A549 (cell line): ENCODE results near the gene SLC26A8. TPM values are rescaled to one million over a fixed set of nuclear protein-coding genes. Genes with fewer than 3 reads are reported as not detected.

ENCODE experiments used
- ATAC-seq, 2 experiments: fragments of 200-7000 bp in 1 of 2; fragments of >200 bp in 1 of 2; cut with Nextera tagmentation in 1 of 2; cut with Tn5 transposase in 1 of 2; 3 replicates each; pipeline versions ENCODE4 v1.8.0 to v1.9.1; 2018 to 2020; ENCODE audit warnings: mild to moderate bottlenecking in 1 of 2, moderate library complexity in 1 of 2
- CTCF ChIA-PET: fragments of 300-600 bp; sonication (Branson Sonifier 250); formaldehyde crosslinking; extraction: SDS; loops from one replicate; lab custom pipeline; 2021; ENCODE audit warnings: antibody characterized with exemption, inconsistent platforms; lab: Yijun Ruan, JAX
- POLR2A ChIA-PET: fragments of 350-600 bp; formaldehyde crosslinking; extraction: SDS; loops from one replicate; lab custom pipeline; 2021; ENCODE audit warnings: antibody characterized with exemption, inconsistent platforms; lab: Yijun Ruan, JAX
- DNase-seq, 2 experiments: peaks; one replicate each; pipeline versions ENCODE4 v3.0.0 to v3.0.0-alpha.2; 2011 to 2016; ENCODE audit warnings: low read depth in 1 of 2, low spot score in 1 of 2
- FAIRE-seq: peaks from 2 replicates; lab custom pipeline; 2011; peaks lifted over from hg19 to GRCh38; lab: Jason Lieb, UNC
- H3K27ac ChIP-seq, 2 experiments: fragments of >200 bp; sonication (Bioruptor Twin); formaldehyde crosslinking; 3 replicates each; pipeline ENCODE4 v1.5.1; 2016 to 2017
- H3K4me1 ChIP-seq: fragments of >200 bp; sonication (Bioruptor Twin); formaldehyde crosslinking; 3 replicates; pipeline ENCODE4 v1.6.1; 2016
- H3K4me2 ChIP-seq: fragments of >200 bp; sonication (Bioruptor Twin); formaldehyde crosslinking; 3 replicates; pipeline ENCODE4 v1.6.1; 2016
- H3K4me3 ChIP-seq: fragments of >200 bp; sonication (Bioruptor Twin); formaldehyde crosslinking; 3 replicates; pipeline ENCODE4 v1.5.1; 2016
- H3K9me3 ChIP-seq: fragments of >200 bp; sonication (Bioruptor Twin); formaldehyde crosslinking; 3 replicates; pipeline ENCODE4 v1.6.1; 2016
- ATOH8 ChIP-seq: fragments of 250-450 bp; sonication (Bioruptor Pico); IDR thresholded peaks from 2 replicates; pipeline ENCODE4 v1.5.0; 2020; ENCODE audit warnings: low read depth, mild to moderate bottlenecking, moderate library complexity
- CBX8 ChIP-seq: fragments of 200-600 bp; sonication (generic); IDR thresholded peaks from 2 replicates; pipeline ENCODE4 v1.6.1; 2016
- CHD2 ChIP-seq: fragments of 150-350 bp; IDR thresholded peaks from 2 replicates; pipeline ENCODE4 v1.6.1; 2014; ENCODE audit warnings: low read length; ENCODE audit not compliant: partially characterized antibody
- EHF ChIP-seq: fragments of 250-450 bp; sonication (Bioruptor Pico); IDR thresholded peaks from 2 replicates; pipeline ENCODE4 v1.5.0; 2020; ENCODE audit warnings: mild to moderate bottlenecking
- EHMT2 ChIP-seq: fragments of 200-600 bp; sonication (generic); IDR thresholded peaks from 2 replicates; pipeline ENCODE4 v1.6.1; 2016; ENCODE audit warnings: antibody characterized with exemption, low read depth, mild to moderate bottlenecking, moderate library complexity
- EP300 ChIP-seq, 2 experiments: fragments of >200 bp; sonication (Bioruptor Twin); formaldehyde crosslinking; IDR thresholded peaks; 2 replicates in 1 of 2; 3 replicates in 1 of 2; pipeline ENCODE4 v1.6.1; 2016 to 2017
- ESRRA ChIP-seq: fragments of 150-350 bp; IDR thresholded peaks from 2 replicates; pipeline ENCODE4 v1.6.1; 2014; ENCODE audit warnings: mild to moderate bottlenecking, low read length, borderline replicate concordance
- FOXS1 ChIP-seq: fragments of 250-450 bp; sonication (Bioruptor Pico); IDR thresholded peaks from 2 replicates; pipeline ENCODE4 v1.5.0; 2020; ENCODE audit warnings: mild to moderate bottlenecking, moderate library complexity
- GATA3 ChIP-seq: IDR thresholded peaks from 2 replicates; pipeline ENCODE4 v1.6.1; 2012; ENCODE audit warnings: borderline replicate concordance
- HDAC2 ChIP-seq: fragments of 200-600 bp; sonication (generic); IDR thresholded peaks from 2 replicates; pipeline ENCODE4 v1.6.1; 2016
- HES2 ChIP-seq: fragments of >200 bp; sonication (Bioruptor Twin); formaldehyde crosslinking; IDR thresholded peaks from 2 replicates; pipeline ENCODE4 v1.6.1; 2016
- HMGXB4 ChIP-seq: fragments of 250-450 bp; sonication (Bioruptor Pico); IDR thresholded peaks from 2 replicates; pipeline ENCODE4 v1.5.0; 2021; ENCODE audit warnings: mild to moderate bottlenecking, moderate library complexity, borderline replicate concordance
- HOXA7 ChIP-seq: fragments of 250-450 bp; sonication (Bioruptor Pico); IDR thresholded peaks from 2 replicates; pipeline ENCODE4 v1.5.0; 2020; ENCODE audit warnings: mild to moderate bottlenecking, moderate library complexity
- HOXB13 ChIP-seq: fragments of 250-450 bp; sonication (Bioruptor Pico); IDR thresholded peaks from 2 replicates; pipeline ENCODE4 v1.5.0; 2020; ENCODE audit warnings: low read depth, mild to moderate bottlenecking, moderate library complexity
- JUNB ChIP-seq: fragments of >200 bp; sonication (Bioruptor Twin); formaldehyde crosslinking; IDR thresholded peaks from 2 replicates; pipeline ENCODE4 v1.6.1; 2016
- MAFK ChIP-seq: fragments of 450-650 bp; IDR thresholded peaks from 2 replicates; pipeline ENCODE4 v1.6.1; 2014; ENCODE audit not compliant: partially characterized antibody
- MAX ChIP-seq: IDR thresholded peaks from 2 replicates; pipeline ENCODE4 v1.6.1; 2012
- NR3C1 ChIP-seq: fragments of >200 bp; sonication (Bioruptor Twin); formaldehyde crosslinking; IDR thresholded peaks from 3 replicates; pipeline ENCODE4 v1.6.1; 2017
- PHF8 ChIP-seq: fragments of 200-600 bp; sonication (generic); IDR thresholded peaks from 2 replicates; pipeline ENCODE4 v1.6.1; 2016; ENCODE audit warnings: low read depth, mild to moderate bottlenecking, antibody characterized with exemption, moderate library complexity, borderline replicate concordance
- RFX5 ChIP-seq: fragments of 450-650 bp; IDR thresholded peaks from 2 replicates; pipeline ENCODE4 v1.7.1; 2014; ENCODE audit warnings: antibody characterized with exemption, mild to moderate bottlenecking, moderate library complexity
- SMC3 ChIP-seq: fragments of >200 bp; sonication (Bioruptor Twin); formaldehyde crosslinking; IDR thresholded peaks from 3 replicates; pipeline ENCODE4 v1.6.1; 2018; ENCODE audit warnings: inconsistent platforms
- TP53 ChIP-seq: fragments of 250-450 bp; sonication (Bioruptor Pico); IDR thresholded peaks from 2 replicates; pipeline ENCODE4 v1.5.0; 2021; ENCODE audit warnings: mild to moderate bottlenecking, moderate library complexity
- USF2 ChIP-seq: fragments of 450-650 bp; IDR thresholded peaks from 2 replicates; pipeline ENCODE4 v1.6.1; 2014; ENCODE audit warnings: antibody characterized with exemption
- ZFP36 ChIP-seq: fragments of 450-650 bp; IDR thresholded peaks from 2 replicates; pipeline ENCODE4 v1.6.1; 2014; ENCODE audit warnings: borderline replicate concordance; ENCODE audit not compliant: partially characterized antibody
- ZNF302 ChIP-seq: fragments of 250-450 bp; sonication (Bioruptor Pico); IDR thresholded peaks from 2 replicates; pipeline ENCODE4 v1.9.0; 2021; ENCODE audit warnings: inconsistent platforms, mild to moderate bottlenecking, moderate library complexity
- WGBS: methylation state at CpG from one replicate; pipeline ENCODE4 v1.1.6; 2017; ENCODE audit errors: missing lambda C conversion rate; 5-methylcytosine and 5-hydroxymethylcytosine counted together
- polyA plus RNA-seq, 4 experiments: library from polyadenylated mRNA; depleted of rRNA in 3 of 4; stranded (reverse); fragments of >200 nt; fragmentation: RNase III in 1 of 4; extraction: RNeasy Plus Mini Kit Qiagen cat#74134 plus additional on column Dnase treatment in 1 of 4; gene quantifications; 2 replicates in 3 of 4; 3 replicates in 1 of 4; pipeline ENCODE4 v1.2.3, GENCODE V29; 2011 to 2017

Gene SLC26A8
- polyA plus RNA-seq, 2 of the 4 experiments (the other 2 are of a cell fraction): not detected

GRCh38 chr6:35970181-35970580 is 54.3 kb downstream of the SLC26A8 start:
- H3K27ac ChIP-seq: no peak overlapping the region
- H3K4me1 ChIP-seq: peaks cover 19% of the 10 kb centered on the region; the same call in 2 of the 3 replicates
- 65% methylated on average over 4 of the region's 4 CpGs for WGBS
- CTCF ChIA-PET: interaction anchor here (0.7 kb wide), 1 partner anchor 11 kb away, joined by 3 read pairs; no protein-coding TSS in a partner anchor
- no peak for DNase-seq
- no peak overlapping the region for H3K4me2 ChIP-seq
- H3K9me3 ChIP-seq: no peaks in the 10 kb centered on the region
- no peak for ATAC-seq
- POLR2A ChIA-PET: no interaction called here
- H3K4me3 ChIP-seq: no peak overlapping the region
- no peak for TF ChIP-seq MAX
- TF ChIP-seq EP300 (IDR thresholded peaks at IDR 0.05): no peak
- no peak for TF ChIP-seq HMGXB4 (CRISPR knock-in tag)
- TF ChIP-seq HDAC2: no peak
- TF ChIP-seq SMC3: no peak
- no peak for TF ChIP-seq TP53 (CRISPR knock-in tag)
- FAIRE-seq: no peak

GRCh38 chr6:35969646-35970045 is 54.8 kb downstream of the SLC26A8 start:
- Histone ChIP-seq H3K4me2 (no peak overlapping the region), H3K9me3 (no peaks in the 10 kb centered on the region), H3K4me1 (peaks cover 19% of the 10 kb centered on the region; the same call in 2 of the 3 replicates), H3K27ac (no peak overlapping the region), H3K4me3 (no peak overlapping the region)
- no peak for TF ChIP-seq HOXA7 (CRISPR knock-in tag)
- no peak for TF ChIP-seq EP300 (IDR thresholded peaks at IDR 0.05)
- no peak for TF ChIP-seq ESRRA
- no peak for TF ChIP-seq NR3C1
- TF ChIP-seq EHMT2: no peak
- no peak for TF ChIP-seq CBX8
- no peak for TF ChIP-seq GATA3
- TF ChIP-seq SMC3: no peak
- TF ChIP-seq FOXS1 (CRISPR knock-in tag): no peak
- TF ChIP-seq USF2: no peak
- no peak for TF ChIP-seq HDAC2
- TF ChIP-seq MAX: no peak
- no peak for TF ChIP-seq ZNF302 (CRISPR knock-in tag)
- no peak for TF ChIP-seq ZFP36
- TF ChIP-seq HOXB13: no peak
- TF ChIP-seq HES2: no peak
- ChIA-PET CTCF (interaction anchor here (0.7 to 1.2 kb wide), 2 partner anchors 11 to 18 kb away, joined by 3 read pairs; no protein-coding TSS in a partner anchor), POLR2A (no interaction called here)
- DNase-seq (no peak), ATAC-seq (no peak), FAIRE-seq (no peak)

GRCh38 chr6:35968821-35969220 is 55.6 kb downstream of the SLC26A8 start:
- POLR2A ChIA-PET: no interaction called here

More at GRCh38 chr6:35968821-35969220, 55.6 kb downstream of the SLC26A8 start:
- FAIRE-seq (no peak), ATAC-seq (no peak), DNase-seq (no peak)
- no peak overlapping the region for H3K4me2 ChIP-seq
- no peak overlapping the region for H3K27ac ChIP-seq
- TF ChIP-seq SMC3 (no peak), ATOH8 (CRISPR knock-in tag) (no peak), PHF8 (no peak), MAFK (no peak), CHD2 (no peak), JUNB (no peak), EP300 (IDR thresholded peaks at IDR 0.05) (no peak), EHF (CRISPR knock-in tag) (no peak), RFX5 (no peak)
- peaks cover 15% of the 10 kb centered on the region; the same call in 2 of the 3 replicates for H3K4me1 ChIP-seq
- H3K9me3 ChIP-seq: no peaks in the 10 kb centered on the region
- WGBS: 85% methylated on average over 3 of the region's 4 CpGs
- CTCF ChIA-PET: interaction anchor here (1.2 kb wide), 1 partner anchor 17 kb away, joined by 3 read pairs; no protein-coding TSS in a partner anchor
- no peak overlapping the region for H3K4me3 ChIP-seq
